Skeletal muscle cell (primary cell): Measurements from ENCODE around the gene LRFN5.
"Not testable (repeated sequence)": the region's sequence is repeated elsewhere in the genome, so short reads cannot be mapped to it uniquely, and the experiment has no call there.

Experiments
- DNase-seq: peaks from one replicate; pipeline ENCODE4 v3.0.0-alpha.2; 2010; ENCODE audit warnings: low read depth
- H3K4me3 ChIP-seq: 2 replicates; pipeline ENCODE4 v1.5.1; 2011; ENCODE audit warnings: low read depth, mild to moderate bottlenecking, control low read depth, low read length, moderate library complexity

Gene LRFN5

GRCh38 chr14:41868396-41868795, 261.7 kb downstream of the LRFN5 start:
- DNase-seq: no peak
- no peak overlapping the region for H3K4me3 ChIP-seq

GRCh38 chr14:41872931-41873685, 266.4 kb downstream of the LRFN5 start:
- no peak for DNase-seq
- peak overlapping the region; percentile 2 for H3K4me3 ChIP-seq

- H3K4me3 ChIP-seq: no peak overlapping the region
- peak; percentile 43 for DNase-seq
These were observed 267.1 kb downstream of the LRFN5 start for GRCh38 chr14:41873686-41874317.

GRCh38 chr14:41875116-41875515, 268.4 kb downstream of the LRFN5 start:
- DNase-seq: no peak
- no peak overlapping the region for H3K4me3 ChIP-seq

GRCh38 chr14:41878321-41878720, 271.6 kb downstream of the LRFN5 start:
- no peak overlapping the region for H3K4me3 ChIP-seq
- no peak for DNase-seq

GRCh38 chr14:41891624-41892023, 284.9 kb downstream of the LRFN5 start:
- no peak for DNase-seq
- H3K4me3 ChIP-seq: no peak overlapping the region

GRCh38 chr14:41899416-41899815, 292.7 kb downstream of the LRFN5 start:
- H3K4me3 ChIP-seq: no peak overlapping the region
- peak; percentile 28 for DNase-seq

GRCh38 chr14:41900644-41901043, 294.0 kb downstream of the LRFN5 start:
- no peak overlapping the region for H3K4me3 ChIP-seq
- DNase-seq: no peak

- DNase-seq: no peak
- H3K4me3 ChIP-seq: no peak overlapping the region
These were observed 294.4 kb downstream of the LRFN5 start for GRCh38 chr14:41901089-41901488.

GRCh38 chr14:41905394-41905964, 298.8 kb downstream of the LRFN5 start:
- DNase-seq: no peak
- H3K4me3 ChIP-seq: no peak overlapping the region

- DNase-seq, H3K4me3 ChIP-seq: not testable (repeated sequence)
These were observed 304.5 kb downstream of the LRFN5 start for GRCh38 chr14:41911155-41911554.

GRCh38 chr14:41913398-41913797, 306.7 kb downstream of the LRFN5 start:
- no peak overlapping the region for H3K4me3 ChIP-seq

GRCh38 chr14:41915732-41916131, 309.1 kb downstream of the LRFN5 start:
- H3K4me3 ChIP-seq: no peak overlapping the region
- DNase-seq: no peak

More at GRCh38 chr14:41913398-41913797, 306.7 kb downstream of the LRFN5 start:
- DNase-seq: no peak

GRCh38 chr14:41916313-41916712, 309.6 kb downstream of the LRFN5 start:
- no peak overlapping the region for H3K4me3 ChIP-seq
- DNase-seq: no peak

GRCh38 chr14:41925409-41925808, 318.7 kb downstream of the LRFN5 start:
- no peak overlapping the region for H3K4me3 ChIP-seq
- DNase-seq: peak; percentile 8

GRCh38 chr14:41950428-41951151, 343.9 kb downstream of the LRFN5 start:
- DNase-seq: no peak

More at GRCh38 chr14:41950428-41951151, 343.9 kb downstream of the LRFN5 start:
- H3K4me3 ChIP-seq: no peak overlapping the region
